ENCODE results near the gene NCAPD3. TPM values are rescaled to one million over a fixed set of nuclear protein-coding genes. Genes with fewer than 3 reads are reported as not detected.
"Not testable (repeated sequence)": the region's sequence is repeated elsewhere in the genome, so short reads cannot be mapped to it uniquely, and the experiment has no call there.

Gene NCAPD3, protein sequence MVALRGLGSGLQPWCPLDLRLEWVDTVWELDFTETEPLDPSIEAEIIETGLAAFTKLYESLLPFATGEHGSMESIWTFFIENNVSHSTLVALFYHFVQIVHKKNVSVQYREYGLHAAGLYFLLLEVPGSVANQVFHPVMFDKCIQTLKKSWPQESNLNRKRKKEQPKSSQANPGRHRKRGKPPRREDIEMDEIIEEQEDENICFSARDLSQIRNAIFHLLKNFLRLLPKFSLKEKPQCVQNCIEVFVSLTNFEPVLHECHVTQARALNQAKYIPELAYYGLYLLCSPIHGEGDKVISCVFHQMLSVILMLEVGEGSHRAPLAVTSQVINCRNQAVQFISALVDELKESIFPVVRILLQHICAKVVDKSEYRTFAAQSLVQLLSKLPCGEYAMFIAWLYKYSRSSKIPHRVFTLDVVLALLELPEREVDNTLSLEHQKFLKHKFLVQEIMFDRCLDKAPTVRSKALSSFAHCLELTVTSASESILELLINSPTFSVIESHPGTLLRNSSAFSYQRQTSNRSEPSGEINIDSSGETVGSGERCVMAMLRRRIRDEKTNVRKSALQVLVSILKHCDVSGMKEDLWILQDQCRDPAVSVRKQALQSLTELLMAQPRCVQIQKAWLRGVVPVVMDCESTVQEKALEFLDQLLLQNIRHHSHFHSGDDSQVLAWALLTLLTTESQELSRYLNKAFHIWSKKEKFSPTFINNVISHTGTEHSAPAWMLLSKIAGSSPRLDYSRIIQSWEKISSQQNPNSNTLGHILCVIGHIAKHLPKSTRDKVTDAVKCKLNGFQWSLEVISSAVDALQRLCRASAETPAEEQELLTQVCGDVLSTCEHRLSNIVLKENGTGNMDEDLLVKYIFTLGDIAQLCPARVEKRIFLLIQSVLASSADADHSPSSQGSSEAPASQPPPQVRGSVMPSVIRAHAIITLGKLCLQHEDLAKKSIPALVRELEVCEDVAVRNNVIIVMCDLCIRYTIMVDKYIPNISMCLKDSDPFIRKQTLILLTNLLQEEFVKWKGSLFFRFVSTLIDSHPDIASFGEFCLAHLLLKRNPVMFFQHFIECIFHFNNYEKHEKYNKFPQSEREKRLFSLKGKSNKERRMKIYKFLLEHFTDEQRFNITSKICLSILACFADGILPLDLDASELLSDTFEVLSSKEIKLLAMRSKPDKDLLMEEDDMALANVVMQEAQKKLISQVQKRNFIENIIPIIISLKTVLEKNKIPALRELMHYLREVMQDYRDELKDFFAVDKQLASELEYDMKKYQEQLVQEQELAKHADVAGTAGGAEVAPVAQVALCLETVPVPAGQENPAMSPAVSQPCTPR (N-terminal part only)
- polyA plus RNA-seq (2013, experiment 1 of 2; ENCODE audit: insufficient read length), result 30.0 TPM
- polyA plus RNA-seq (2013, experiment 2 of 2; ENCODE audit: insufficient read length), result 8.0 TPM

- peak; percentile 96 for DNase-seq
These were observed at the start of gene NCAPD3, which contains the start of gene VPS26B for GRCh38 chr11:134223836-134224709. NCAPD3 (minus strand) TSS chr11:134223967; CDS start chr11:134223926, 41 bp downstream. VPS26B (plus strand) TSS chr11:134224671; CDS start chr11:134225123, 452 bp downstream.

- DNase-seq, result no peak
These were observed 49.5 kb upstream of the NCAPD3 start for GRCh38 chr11:134273317-134273712.

DNA sequence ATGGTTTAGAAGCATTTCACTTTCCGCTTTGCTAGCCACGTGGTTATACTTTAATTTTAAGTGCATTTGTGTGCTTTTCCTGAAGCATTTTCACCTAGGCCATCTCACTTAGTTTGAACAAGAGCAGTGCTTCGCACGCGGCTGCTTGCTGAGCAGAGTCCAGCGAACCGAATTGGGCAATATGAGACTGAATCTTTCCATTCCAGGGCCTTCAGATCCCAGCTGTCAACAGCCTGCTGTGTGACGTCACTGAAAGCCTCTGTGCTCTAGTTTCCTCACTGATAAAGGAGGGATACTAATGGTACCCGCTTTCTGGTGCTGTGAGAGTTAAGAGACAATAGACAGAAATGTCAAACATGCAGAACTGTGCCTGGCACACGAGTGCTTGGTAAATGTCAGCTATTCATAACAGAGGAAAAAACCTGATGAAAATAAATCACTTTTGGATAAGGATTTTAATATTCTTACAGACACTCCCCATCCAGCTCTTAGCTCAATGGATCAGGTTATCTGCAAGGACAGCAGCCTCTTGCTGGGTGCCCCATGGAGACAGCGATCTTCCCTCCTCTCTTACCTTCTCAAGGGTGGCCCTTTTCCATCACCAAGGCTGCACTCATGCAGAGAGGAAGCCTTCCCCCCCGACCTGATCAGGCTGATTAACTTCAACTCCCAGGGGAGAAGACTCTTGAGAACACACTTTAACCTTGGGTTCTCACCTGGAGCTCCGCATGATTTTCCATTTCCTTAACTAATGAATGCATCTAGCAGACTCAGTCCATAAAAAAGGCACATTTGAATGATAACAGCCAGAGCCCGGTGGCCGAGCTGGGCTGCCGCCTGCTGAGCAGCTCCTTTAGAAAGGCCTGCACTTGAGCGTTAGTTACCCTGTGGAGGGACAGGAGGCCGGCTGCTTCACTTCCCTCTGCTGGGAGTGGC, 48.9 kb upstream of the NCAPD3 start:
- no peak for DNase-seq

DNA sequence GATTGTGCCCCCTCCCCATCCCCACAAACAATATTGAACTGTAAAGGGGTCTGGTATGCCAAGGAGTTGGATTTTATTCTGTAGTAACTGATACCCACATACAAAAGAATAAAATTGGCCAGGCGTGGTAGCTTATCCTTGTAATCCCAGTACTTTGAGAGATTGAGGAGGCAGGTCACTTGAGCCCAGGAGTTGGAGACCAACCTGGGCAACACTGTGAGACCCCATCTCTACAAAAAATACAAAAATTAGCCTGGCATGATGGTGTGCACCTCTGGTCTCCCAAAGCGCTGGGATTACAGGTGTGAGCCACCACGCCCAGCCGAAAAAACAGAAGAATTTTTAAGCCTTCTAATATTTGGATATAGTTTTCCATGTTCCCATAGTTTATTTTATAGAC, 48.2 kb upstream of the NCAPD3 start:
- no peak for DNase-seq

GRCh38 chr11:134270250-134270714, 46.5 kb upstream of the NCAPD3 start:
- DNase-seq, result no peak

- no peak for DNase-seq
These were observed 44.2 kb upstream of the NCAPD3 start for GRCh38 chr11:134267966-134268365.

- DNase-seq, result no peak
These were observed 43.7 kb upstream of the NCAPD3 start for GRCh38 chr11:134267461-134267860.

GRCh38 chr11:134266841-134267251, 43.1 kb upstream of the NCAPD3 start:
- DNase-seq, result peak; percentile 68

DNA sequence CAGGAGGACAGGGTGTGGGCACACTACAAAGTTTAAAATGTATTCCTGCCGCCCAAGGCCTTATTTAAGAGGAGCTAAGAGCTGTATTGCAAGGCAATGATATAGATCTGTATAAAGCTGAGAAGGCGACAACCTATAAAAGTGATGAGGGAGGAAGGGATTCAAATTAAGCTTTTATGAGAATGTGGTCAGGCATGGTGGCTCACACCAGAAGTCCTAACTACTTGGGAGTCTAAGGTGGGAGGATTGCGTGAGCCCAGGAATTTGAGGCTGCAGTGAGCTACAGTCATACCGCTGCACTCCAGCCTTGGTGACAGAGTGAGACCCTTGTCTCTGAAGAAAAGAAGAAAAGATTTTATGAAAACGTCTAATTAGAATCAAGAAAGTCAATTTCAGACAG, 42.7 kb upstream of the NCAPD3 start:
- no peak for DNase-seq

- no peak for DNase-seq
These were observed 41.4 kb upstream of the NCAPD3 start for GRCh38 chr11:134264966-134265764.

DNA sequence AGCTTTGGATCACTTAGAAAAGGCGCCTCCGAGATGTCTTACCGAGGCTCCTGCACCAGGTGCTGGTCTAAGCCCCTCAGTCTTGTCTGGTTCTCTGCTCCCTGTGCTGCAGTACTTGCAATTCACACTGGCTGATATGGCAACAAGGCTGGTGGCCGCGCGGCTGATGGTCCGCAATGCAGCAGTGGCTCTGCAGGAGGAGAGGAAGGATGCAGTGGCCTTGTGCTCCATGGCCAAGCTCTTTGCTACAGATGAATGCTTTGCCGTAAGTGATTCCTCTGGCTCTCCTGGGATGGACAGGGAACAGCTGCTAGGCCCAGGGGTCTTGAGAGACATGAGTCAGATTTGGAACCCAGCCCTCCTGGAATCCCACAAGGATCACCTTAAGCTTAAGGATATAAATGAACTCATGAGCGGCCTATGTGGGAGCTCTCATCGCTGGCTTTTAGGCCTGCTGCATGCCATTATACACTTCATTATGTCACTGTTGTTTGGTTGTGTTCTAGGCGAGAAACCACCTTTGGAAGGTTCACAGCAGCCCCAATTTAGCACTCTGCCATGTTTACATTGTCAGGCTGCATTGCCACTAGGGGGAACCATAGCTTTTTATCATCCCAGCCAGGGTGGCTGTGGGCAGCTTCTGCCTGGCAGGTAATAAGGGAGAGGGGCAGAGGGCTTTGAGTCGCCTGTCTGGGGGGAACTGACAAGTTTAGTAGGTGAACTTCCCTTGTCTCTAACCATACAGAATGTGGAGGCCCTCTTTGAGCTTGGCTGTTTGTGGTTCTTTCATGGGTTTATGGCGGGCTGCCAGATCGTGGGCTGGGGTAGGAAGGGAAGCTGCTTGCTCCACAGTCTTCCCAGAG, 38.1 kb upstream of the NCAPD3 start:
- no peak for DNase-seq

DNA sequence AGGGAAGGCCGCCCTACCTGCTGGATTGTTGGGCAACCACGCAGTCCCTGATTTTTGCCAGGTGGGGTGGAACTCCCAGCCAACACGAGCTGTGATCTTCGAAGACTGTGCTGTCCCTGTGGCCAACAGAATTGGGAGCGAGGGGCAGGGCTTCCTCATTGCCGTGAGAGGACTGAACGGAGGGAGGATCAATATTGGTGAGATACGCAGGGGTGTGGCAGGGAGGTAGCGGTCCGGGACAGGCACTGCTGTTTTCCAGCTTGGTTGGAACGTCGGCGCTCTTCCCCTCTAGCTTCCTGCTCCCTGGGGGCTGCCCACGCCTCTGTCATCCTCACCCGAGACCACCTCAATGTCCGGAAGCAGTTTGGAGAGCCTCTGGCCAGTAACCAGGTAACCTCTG, 37.2 kb upstream of the NCAPD3 start:
- DNase-seq, result no peak

DNA sequence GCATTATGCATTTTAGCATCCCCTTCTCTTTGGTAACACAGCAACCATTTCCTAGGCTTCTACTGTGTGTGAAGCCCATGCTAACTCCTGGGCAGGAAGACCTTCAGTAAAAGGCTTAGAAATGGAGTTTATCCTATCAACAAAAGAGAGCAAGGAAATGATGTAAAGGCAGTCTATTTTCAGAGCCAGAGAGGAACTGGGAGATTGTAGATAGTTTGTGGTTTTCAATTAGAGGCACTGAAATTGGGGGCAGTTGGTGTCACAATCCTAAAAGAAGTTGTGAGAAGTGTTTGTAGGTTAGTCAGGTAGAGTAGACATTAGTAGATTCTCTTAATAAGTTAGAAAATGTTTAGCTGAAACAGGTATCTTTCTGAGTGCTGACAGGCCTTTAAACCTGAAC, 36.7 kb upstream of the NCAPD3 start:
- no peak for DNase-seq

DNA sequence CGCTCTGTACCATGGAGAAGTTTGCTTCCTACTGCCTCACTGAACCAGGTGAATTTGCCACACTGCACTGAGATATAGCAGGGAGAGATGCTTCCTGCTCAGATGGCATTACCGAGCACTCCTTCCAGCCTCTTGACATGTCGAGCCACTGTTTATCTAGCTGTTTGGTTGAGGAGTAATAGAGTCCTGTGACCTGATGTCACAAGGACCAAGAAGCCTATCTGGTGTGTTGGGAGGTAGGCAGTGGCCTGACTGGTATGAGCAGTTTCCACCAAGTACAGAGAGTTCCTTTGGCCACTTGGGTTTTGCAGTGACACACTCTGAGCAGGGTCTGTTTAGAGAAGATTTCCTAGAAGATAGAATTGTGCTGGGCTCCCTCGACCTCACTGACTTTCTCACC, 34.8 kb upstream of the NCAPD3 start:
- DNase-seq, result no peak

DNA sequence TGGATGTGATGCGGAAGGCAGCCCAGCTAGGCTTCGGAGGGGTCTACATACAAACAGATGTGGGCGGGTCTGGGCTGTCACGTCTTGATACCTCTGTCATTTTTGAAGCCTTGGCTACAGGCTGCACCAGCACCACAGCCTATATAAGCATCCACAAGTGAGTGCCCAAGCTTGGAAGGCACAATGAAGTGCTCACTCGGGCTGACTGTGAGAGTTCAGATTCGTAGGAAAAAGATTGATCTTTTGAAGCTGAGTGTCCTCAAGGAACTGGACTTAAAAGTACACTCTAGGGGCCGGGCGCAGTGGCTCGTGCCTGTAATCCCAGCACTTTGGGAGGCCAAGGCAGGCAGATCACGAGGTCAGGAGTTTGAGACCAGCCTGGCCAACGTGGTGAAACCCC, 33.3 kb upstream of the NCAPD3 start:
- no peak for DNase-seq

DNA sequence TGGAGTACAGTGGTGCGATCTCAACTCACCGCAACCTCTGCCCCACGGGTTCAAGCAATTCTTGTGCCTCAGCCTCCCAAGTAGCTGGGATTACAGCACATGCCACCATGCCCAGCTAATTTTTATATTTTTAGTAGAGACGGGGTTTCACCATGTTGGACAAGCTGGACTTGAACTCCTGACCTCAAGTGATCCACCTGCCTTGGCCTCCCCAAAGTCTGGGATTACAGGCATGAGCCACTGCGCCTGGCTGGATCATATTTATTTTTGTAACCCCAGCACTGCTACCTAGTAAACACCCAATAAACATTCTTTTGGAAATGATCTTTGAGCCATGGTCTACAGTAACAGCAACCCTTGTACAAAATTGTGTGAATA, 31.4 kb upstream of the NCAPD3 start:
- not testable (repeated sequence) for DNase-seq

- DNase-seq, result no peak
These were observed 30.8 kb upstream of the NCAPD3 start for GRCh38 chr11:134254433-134255183.
